Measurements from ENCODE around the gene GUK1.

GUK1 gene

GRCh38 chr1:228139931-228140723 lies at the start of gene GUK1:
Gene GUK1, plus strand, starts transcription at chr1:228140279. Its CDS starts 24 bp downstream, at chr1:228140303.
- no peaks in the 10 kb centered on the region for H3K9me3 ChIP-seq (ENCODE audit: control insufficient read depth in 2 of 2, low read length in 2 of 2)
- peaks cover 0 to 6% of the 10 kb centered on the region in 2 donors for H3K36me3 ChIP-seq (ENCODE audit: control insufficient read depth in 2 of 2, insufficient read depth in 2 of 2, low read length in 2 of 2)
- peaks cover 21 to 22% of the 10 kb centered on the region in 2 donors for H3K4me1 ChIP-seq (ENCODE audit: control insufficient read depth in 2 of 2, insufficient read depth in 2 of 2, low read length in 2 of 2)
- peak within 1 kb of the TSS; percentile 98 to 100 for H3K27ac ChIP-seq (ENCODE audit: low read depth in 2 of 2, low read length in 2 of 2)
- H3K4me3 ChIP-seq (ENCODE audit: low read length in 2 of 2) = peak within 1 kb of the TSS; percentile 85 to 90
- peak within 1 kb of the TSS; percentile 95 to 99 for H3K9ac ChIP-seq (ENCODE audit: low read depth in 1 of 2, low read length in 2 of 2)
- no peaks in the 10 kb centered on the region for H3K27me3 ChIP-seq (ENCODE audit: control insufficient read depth in 2 of 2, insufficient read depth in 2 of 2, low read length in 2 of 2)

- H3K9me3 ChIP-seq (ENCODE audit: control insufficient read depth in 2 of 2, low read length in 2 of 2) = peaks cover 0 to 4% of the 10 kb centered on the region in 2 donors
- no peaks in the 10 kb centered on the region for H3K27me3 ChIP-seq (ENCODE audit: control insufficient read depth in 2 of 2, insufficient read depth in 2 of 2, low read length in 2 of 2)
- H3K9ac ChIP-seq (ENCODE audit: low read depth in 1 of 2, low read length in 2 of 2) = no peak overlapping the region
- H3K4me3 ChIP-seq (ENCODE audit: low read length in 2 of 2) = no peak overlapping the region
- peaks cover 44 to 60% of the 10 kb centered on the region in 2 donors for H3K4me1 ChIP-seq (ENCODE audit: control insufficient read depth in 2 of 2, insufficient read depth in 2 of 2, low read length in 2 of 2)
- H3K36me3 ChIP-seq (ENCODE audit: control insufficient read depth in 2 of 2, insufficient read depth in 2 of 2, low read length in 2 of 2) = peaks cover 9 to 27% of the 10 kb centered on the region in 2 donors
- H3K27ac ChIP-seq (ENCODE audit: low read depth in 2 of 2, low read length in 2 of 2) = no peak overlapping the region
Measured at GRCh38 chr1:228090613-228091081, 49.4 kb upstream of the GUK1 start.

- Histone ChIP-seq H3K9me3 (ENCODE audit: control insufficient read depth in 2 of 2, low read length in 2 of 2) (peaks cover 0 to 4% of the 10 kb centered on the region in 2 donors), H3K27ac (ENCODE audit: low read depth in 2 of 2, low read length in 2 of 2) (no peak overlapping the region), H3K9ac (ENCODE audit: low read depth in 1 of 2, low read length in 2 of 2) (peak overlapping the region in 1 of 2 donors; percentile 1), H3K27me3 (ENCODE audit: control insufficient read depth in 2 of 2, insufficient read depth in 2 of 2, low read length in 2 of 2) (no peaks in the 10 kb centered on the region), H3K36me3 (ENCODE audit: control insufficient read depth in 2 of 2, insufficient read depth in 2 of 2, low read length in 2 of 2) (peaks cover 11 to 29% of the 10 kb centered on the region in 2 donors), H3K4me3 (ENCODE audit: low read length in 2 of 2) (no peak overlapping the region), H3K4me1 (ENCODE audit: control insufficient read depth in 2 of 2, insufficient read depth in 2 of 2, low read length in 2 of 2) (peaks cover 40 to 56% of the 10 kb centered on the region in 2 donors)
Measured at GRCh38 chr1:228091084-228091483, 49.0 kb upstream of the GUK1 start.

GRCh38 chr1:228092342-228093049 lies 47.6 kb upstream of the GUK1 start:
- H3K27me3 ChIP-seq (ENCODE audit: control insufficient read depth in 2 of 2, insufficient read depth in 2 of 2, low read length in 2 of 2) = no peaks in the 10 kb centered on the region
- H3K9ac ChIP-seq (ENCODE audit: low read depth in 1 of 2, low read length in 2 of 2) = no peak overlapping the region
- H3K9me3 ChIP-seq (ENCODE audit: control insufficient read depth in 2 of 2, low read length in 2 of 2) = peaks cover 0 to 4% of the 10 kb centered on the region in 2 donors
- H3K27ac ChIP-seq (ENCODE audit: low read depth in 2 of 2, low read length in 2 of 2) = no peak overlapping the region
- H3K4me1 ChIP-seq (ENCODE audit: control insufficient read depth in 2 of 2, insufficient read depth in 2 of 2, low read length in 2 of 2) = peaks cover 36 to 46% of the 10 kb centered on the region in 2 donors
- peaks cover 20 to 40% of the 10 kb centered on the region in 2 donors for H3K36me3 ChIP-seq (ENCODE audit: control insufficient read depth in 2 of 2, insufficient read depth in 2 of 2, low read length in 2 of 2)
- H3K4me3 ChIP-seq (ENCODE audit: low read length in 2 of 2) = no peak overlapping the region

GRCh38 chr1:228093050-228093906 lies 46.8 kb upstream of the GUK1 start:
- peaks cover 0 to 4% of the 10 kb centered on the region in 2 donors for H3K9me3 ChIP-seq (ENCODE audit: control insufficient read depth in 2 of 2, low read length in 2 of 2)
- H3K9ac ChIP-seq (ENCODE audit: low read depth in 1 of 2, low read length in 2 of 2) = no peak overlapping the region
- peaks cover 28 to 39% of the 10 kb centered on the region in 2 donors for H3K4me1 ChIP-seq (ENCODE audit: control insufficient read depth in 2 of 2, insufficient read depth in 2 of 2, low read length in 2 of 2)
- H3K4me3 ChIP-seq (ENCODE audit: low read length in 2 of 2) = no peak overlapping the region
- H3K27ac ChIP-seq (ENCODE audit: low read depth in 2 of 2, low read length in 2 of 2) = no peak overlapping the region
- H3K36me3 ChIP-seq (ENCODE audit: control insufficient read depth in 2 of 2, insufficient read depth in 2 of 2, low read length in 2 of 2) = peaks cover 28 to 48% of the 10 kb centered on the region in 2 donors
- no peaks in the 10 kb centered on the region for H3K27me3 ChIP-seq (ENCODE audit: control insufficient read depth in 2 of 2, insufficient read depth in 2 of 2, low read length in 2 of 2)

- Histone ChIP-seq H3K27ac (ENCODE audit: low read depth in 2 of 2, low read length in 2 of 2) (no peak overlapping the region), H3K9ac (ENCODE audit: low read depth in 1 of 2, low read length in 2 of 2) (no peak overlapping the region), H3K27me3 (ENCODE audit: control insufficient read depth in 2 of 2, insufficient read depth in 2 of 2, low read length in 2 of 2) (no peaks in the 10 kb centered on the region), H3K4me3 (ENCODE audit: low read length in 2 of 2) (no peak overlapping the region), H3K36me3 (ENCODE audit: control insufficient read depth in 2 of 2, insufficient read depth in 2 of 2, low read length in 2 of 2) (peaks cover 35 to 52% of the 10 kb centered on the region in 2 donors), H3K9me3 (ENCODE audit: control insufficient read depth in 2 of 2, low read length in 2 of 2) (peaks cover 0 to 4% of the 10 kb centered on the region in 2 donors), H3K4me1 (ENCODE audit: control insufficient read depth in 2 of 2, insufficient read depth in 2 of 2, low read length in 2 of 2) (peaks cover 16 to 27% of the 10 kb centered on the region in 2 donors)
Measured at GRCh38 chr1:228094432-228095016, 45.6 kb upstream of the GUK1 start.

GRCh38 chr1:228095161-228095560 lies 44.9 kb upstream of the GUK1 start:
- H3K27me3 ChIP-seq (ENCODE audit: control insufficient read depth in 2 of 2, insufficient read depth in 2 of 2, low read length in 2 of 2) = no peaks in the 10 kb centered on the region
- H3K36me3 ChIP-seq (ENCODE audit: control insufficient read depth in 2 of 2, insufficient read depth in 2 of 2, low read length in 2 of 2) = peaks cover 36 to 53% of the 10 kb centered on the region in 2 donors
- H3K9me3 ChIP-seq (ENCODE audit: control insufficient read depth in 2 of 2, low read length in 2 of 2) = peaks cover 0 to 4% of the 10 kb centered on the region in 2 donors
- peaks cover 10 to 21% of the 10 kb centered on the region in 2 donors for H3K4me1 ChIP-seq (ENCODE audit: control insufficient read depth in 2 of 2, insufficient read depth in 2 of 2, low read length in 2 of 2)
- no peak overlapping the region for H3K27ac ChIP-seq (ENCODE audit: low read depth in 2 of 2, low read length in 2 of 2)
- H3K9ac ChIP-seq (ENCODE audit: low read depth in 1 of 2, low read length in 2 of 2) = no peak overlapping the region
- no peak overlapping the region for H3K4me3 ChIP-seq (ENCODE audit: low read length in 2 of 2)

GRCh38 chr1:228095938-228096337 lies 44.1 kb upstream of the GUK1 start:
- Histone ChIP-seq H3K27me3 (ENCODE audit: control insufficient read depth in 2 of 2, insufficient read depth in 2 of 2, low read length in 2 of 2) (no peaks in the 10 kb centered on the region), H3K9ac (ENCODE audit: low read depth in 1 of 2, low read length in 2 of 2) (no peak overlapping the region), H3K27ac (ENCODE audit: low read depth in 2 of 2, low read length in 2 of 2) (no peak overlapping the region), H3K4me3 (ENCODE audit: low read length in 2 of 2) (no peak overlapping the region), H3K9me3 (ENCODE audit: control insufficient read depth in 2 of 2, low read length in 2 of 2) (peaks cover 0 to 4% of the 10 kb centered on the region in 2 donors), H3K36me3 (ENCODE audit: control insufficient read depth in 2 of 2, insufficient read depth in 2 of 2, low read length in 2 of 2) (peaks cover 37 to 58% of the 10 kb centered on the region in 2 donors), H3K4me1 (ENCODE audit: control insufficient read depth in 2 of 2, insufficient read depth in 2 of 2, low read length in 2 of 2) (peaks cover 6 to 16% of the 10 kb centered on the region in 2 donors)
